Non-pigmented ciliary epithelial cell (primary cell): Measurements from ENCODE around the gene TMEM150C.

Experiments used
- DNase-seq: peaks from one replicate; pipeline ENCODE4 v3.0.0-alpha.2; 2010; ENCODE audit warnings: low read depth

TMEM150C gene

GRCh38 chr4:82561786-82562563 lies at the start of gene TMEM150C:
TMEM150C (minus strand) TSS chr4:82561988; CDS start chr4:82504657, 57,331 bp downstream.
- DNase-seq, result no peak

- no peak for DNase-seq
Observed at GRCh38 chr4:82611527-82611926, 49.7 kb upstream of the TMEM150C start.

- DNase-seq, result no peak
Observed at GRCh38 chr4:82610041-82610440, 48.3 kb upstream of the TMEM150C start.

- no peak for DNase-seq
Observed at GRCh38 chr4:82606622-82607021, 44.8 kb upstream of the TMEM150C start.

- no peak for DNase-seq
Observed at GRCh38 chr4:82604522-82604921, 42.7 kb upstream of the TMEM150C start.

- no peak for DNase-seq
Observed at GRCh38 chr4:82601242-82602015, 39.6 kb upstream of the TMEM150C start.

- DNase-seq, result no peak
Observed at GRCh38 chr4:82599336-82599735, 37.5 kb upstream of the TMEM150C start.

- DNase-seq, result no peak
Observed at GRCh38 chr4:82594456-82594855, 32.7 kb upstream of the TMEM150C start.

GRCh38 chr4:82593411-82593810 lies 31.6 kb upstream of the TMEM150C start:
- no peak for DNase-seq

- DNase-seq, result no peak
Observed at GRCh38 chr4:82592639-82593038, 30.9 kb upstream of the TMEM150C start.

- no peak for DNase-seq
Observed at GRCh38 chr4:82591592-82591991, 29.8 kb upstream of the TMEM150C start.

- DNase-seq, result no peak
Observed at GRCh38 chr4:82589756-82590155, 28.0 kb upstream of the TMEM150C start.

GRCh38 chr4:82588771-82589270 lies 27.0 kb upstream of the TMEM150C start:
- DNase-seq, result no peak

GRCh38 chr4:82587826-82588540 lies 26.2 kb upstream of the TMEM150C start:
- DNase-seq, result no peak

GRCh38 chr4:82585690-82586435 lies 24.1 kb upstream of the TMEM150C start:
- no peak for DNase-seq

- no peak for DNase-seq
Observed at GRCh38 chr4:82584931-82585330, 23.1 kb upstream of the TMEM150C start.

GRCh38 chr4:82583897-82584587 lies 22.3 kb upstream of the TMEM150C start:
- no peak for DNase-seq

GRCh38 chr4:82579932-82580331 lies 18.1 kb upstream of the TMEM150C start:
- no peak for DNase-seq

GRCh38 chr4:82578935-82579334 lies 17.1 kb upstream of the TMEM150C start:
- DNase-seq, result no peak

- DNase-seq, result no peak
Observed at GRCh38 chr4:82577451-82577850, 15.7 kb upstream of the TMEM150C start.

GRCh38 chr4:82569727-82570126 lies 7.9 kb upstream of the TMEM150C start:
- no peak for DNase-seq
